ENCODE results near the gene UGT3A1. TPM values are rescaled to one million over a fixed set of nuclear protein-coding genes. Genes with fewer than 3 reads are reported as not detected.
"Not testable (repeated sequence)": the region's sequence is repeated elsewhere in the genome, so short reads cannot be mapped to it uniquely, and the experiment has no call there.

The UGT3A1 gene, protein sequence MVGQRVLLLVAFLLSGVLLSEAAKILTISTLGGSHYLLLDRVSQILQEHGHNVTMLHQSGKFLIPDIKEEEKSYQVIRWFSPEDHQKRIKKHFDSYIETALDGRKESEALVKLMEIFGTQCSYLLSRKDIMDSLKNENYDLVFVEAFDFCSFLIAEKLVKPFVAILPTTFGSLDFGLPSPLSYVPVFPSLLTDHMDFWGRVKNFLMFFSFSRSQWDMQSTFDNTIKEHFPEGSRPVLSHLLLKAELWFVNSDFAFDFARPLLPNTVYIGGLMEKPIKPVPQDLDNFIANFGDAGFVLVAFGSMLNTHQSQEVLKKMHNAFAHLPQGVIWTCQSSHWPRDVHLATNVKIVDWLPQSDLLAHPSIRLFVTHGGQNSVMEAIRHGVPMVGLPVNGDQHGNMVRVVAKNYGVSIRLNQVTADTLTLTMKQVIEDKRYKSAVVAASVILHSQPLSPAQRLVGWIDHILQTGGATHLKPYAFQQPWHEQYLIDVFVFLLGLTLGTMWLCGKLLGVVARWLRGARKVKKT
- total RNA-seq (2014; rRNA removed; shearing (Covaris generic); ENCODE audit: low replicate concordance), result not detected in 2 replicates

DNA sequence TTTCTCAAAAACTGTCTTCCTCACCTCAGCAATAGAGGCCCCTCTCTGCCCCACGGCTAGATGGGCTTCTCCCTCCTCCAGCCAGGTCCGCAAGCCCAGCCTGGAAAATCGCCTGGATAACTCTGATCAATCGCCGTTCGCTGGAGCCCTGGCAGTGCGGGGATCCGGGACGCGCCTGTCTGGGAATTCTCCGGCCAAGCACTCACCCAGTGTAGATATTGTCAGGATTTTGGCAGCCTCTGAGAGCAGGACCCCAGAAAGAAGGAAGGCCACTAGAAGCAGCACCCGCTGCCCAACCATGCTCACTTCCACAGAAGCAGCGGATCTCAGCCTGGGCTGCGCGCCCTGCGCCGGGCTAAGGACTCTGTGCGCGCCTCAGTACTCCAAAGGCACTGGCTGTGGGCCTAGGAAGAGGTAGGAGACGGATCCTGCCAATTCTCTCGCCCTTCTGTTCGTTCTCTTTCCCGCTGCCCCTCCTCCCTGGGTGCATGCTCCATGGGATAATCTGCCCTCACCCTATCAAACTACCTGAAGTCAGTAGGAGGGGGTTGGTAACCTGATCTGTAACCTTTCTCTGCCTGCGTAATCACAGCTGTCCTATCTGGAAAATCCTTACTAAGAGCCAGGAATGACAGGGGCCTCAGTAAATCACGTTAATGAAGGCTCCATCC, at the start of gene UGT3A1:
Gene UGT3A1 (minus strand): TSS at position 450 of the 671 bp plus-strand sequence. CDS start 150 bp downstream, at position 300.
- in situ Hi-C loops (cut with HindIII; ENCODE audit: low pct_unique_long_range_greater_than_20kb, low sequenced_read_pairs), result no loop called here
- no peak for DNase-seq (ENCODE audit: low read depth)

DNA sequence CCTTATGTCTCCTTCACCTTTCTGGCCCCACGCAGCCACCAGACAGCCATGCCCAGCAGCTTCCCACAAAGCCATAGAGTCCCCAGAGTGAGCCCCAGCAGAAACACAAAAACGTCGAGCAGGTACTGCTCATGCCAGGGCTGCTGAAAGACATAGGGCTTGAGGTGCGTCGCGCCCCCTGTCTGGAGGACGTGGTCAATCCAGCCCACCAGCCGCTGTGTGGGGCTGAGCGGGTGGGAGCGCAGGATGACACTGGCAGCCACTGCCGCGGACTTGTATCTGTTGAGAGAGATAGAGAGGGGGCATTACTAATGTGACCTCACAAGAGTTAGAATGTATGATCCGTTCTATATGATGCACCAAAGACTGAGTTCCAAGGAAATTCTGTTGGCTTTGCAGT, 44.5 kb upstream of the UGT3A1 start:
- DNase-seq (ENCODE audit: low read depth), result no peak
- in situ Hi-C loops (cut with HindIII; ENCODE audit: low pct_unique_long_range_greater_than_20kb, low sequenced_read_pairs), result no loop called here

DNA sequence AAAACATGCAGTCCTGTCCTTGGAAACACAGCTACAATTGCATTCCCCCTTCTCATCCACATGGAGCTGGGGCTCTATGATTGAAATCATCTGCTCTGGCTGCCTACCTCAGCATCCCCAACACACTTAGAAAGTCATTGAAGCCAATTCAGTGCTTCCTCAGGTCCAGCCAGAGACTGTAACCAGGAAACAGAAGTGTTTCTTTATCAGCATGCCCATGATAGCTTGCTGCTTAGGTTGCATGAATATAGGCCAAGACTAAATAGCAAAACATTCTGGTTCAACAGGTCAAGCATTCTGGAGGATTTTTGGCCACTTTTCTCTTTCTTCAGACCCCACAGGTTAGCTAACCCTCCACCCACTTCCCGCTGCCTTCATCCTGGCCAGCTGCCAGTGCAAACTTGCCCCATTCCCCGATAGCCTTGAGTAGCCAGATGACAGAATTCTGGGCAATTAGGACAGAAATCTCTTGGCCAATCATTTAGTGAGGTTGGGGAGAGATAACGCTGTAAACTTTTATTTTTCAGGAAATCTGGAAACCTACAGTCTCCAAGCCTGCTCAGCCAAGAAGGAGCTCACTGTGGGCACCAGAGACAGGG, 43.4 kb upstream of the UGT3A1 start:
- DNase-seq (ENCODE audit: low read depth); in situ Hi-C loops (cut with HindIII; ENCODE audit: low pct_unique_long_range_greater_than_20kb, low sequenced_read_pairs): not testable (repeated sequence)

DNA sequence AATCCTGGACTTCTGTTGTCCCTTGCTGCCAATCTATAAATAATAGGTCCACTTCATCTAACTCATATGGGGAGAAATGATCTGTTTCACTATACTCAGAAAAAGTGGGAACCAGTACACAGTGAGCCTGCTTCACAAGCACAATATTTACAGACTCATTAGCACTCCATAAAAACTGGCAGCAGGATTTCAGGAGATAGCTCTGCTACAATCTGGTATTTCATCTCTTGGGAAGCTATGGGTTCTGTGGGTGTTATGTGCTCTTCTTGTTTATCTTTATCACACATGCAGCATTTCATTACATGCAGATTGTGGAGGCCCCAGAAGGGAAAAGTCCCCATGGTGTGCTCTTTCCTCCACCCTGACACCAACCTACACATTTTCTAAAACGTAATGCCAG, 42.3 kb upstream of the UGT3A1 start:
- in situ Hi-C loops (cut with HindIII; ENCODE audit: low pct_unique_long_range_greater_than_20kb, low sequenced_read_pairs), result no loop called here
- DNase-seq (ENCODE audit: low read depth), result no peak

DNA sequence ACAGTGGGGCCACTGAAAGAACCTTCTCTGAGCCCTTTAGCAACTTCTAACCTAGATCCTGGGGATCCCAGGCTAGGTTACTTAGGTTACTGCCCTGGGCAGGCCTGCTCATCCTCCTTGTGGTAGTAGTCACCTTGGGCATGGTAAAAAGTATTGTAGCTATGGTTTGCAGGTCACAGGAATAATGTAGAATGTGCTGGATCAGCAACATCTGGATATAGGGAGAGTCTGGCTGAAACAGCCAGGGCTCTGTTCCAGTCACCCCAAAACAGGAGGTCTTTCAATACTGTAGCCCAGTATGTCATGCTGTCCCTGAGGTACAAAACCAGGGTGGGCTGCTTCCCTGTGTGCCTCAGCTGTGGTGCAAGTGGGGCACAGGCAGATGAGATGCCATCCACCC, 41.9 kb upstream of the UGT3A1 start:
- in situ Hi-C loops (cut with HindIII; ENCODE audit: low pct_unique_long_range_greater_than_20kb, low sequenced_read_pairs), result no loop called here

DNA sequence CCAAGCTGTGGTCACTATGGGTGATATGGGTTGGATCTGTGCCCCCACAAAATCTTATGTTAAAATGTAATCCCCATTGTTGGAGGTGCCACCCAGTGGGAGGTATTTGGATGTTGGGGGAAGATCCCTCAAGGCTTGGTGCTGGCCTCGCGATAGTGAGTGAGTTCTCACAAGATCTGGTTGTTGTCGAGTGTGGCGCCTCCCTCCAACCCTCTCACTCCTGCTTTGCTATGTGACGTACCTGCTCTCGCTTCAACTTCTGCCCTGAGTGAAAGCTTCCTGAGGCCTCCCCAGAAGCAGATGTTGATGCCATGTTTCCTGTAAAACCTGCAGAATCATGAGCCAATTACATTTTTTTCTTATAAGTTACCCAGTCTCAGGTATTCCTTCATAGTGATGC, 40.0 kb upstream of the UGT3A1 start:
- in situ Hi-C loops (cut with HindIII; ENCODE audit: low pct_unique_long_range_greater_than_20kb, low sequenced_read_pairs), result no loop called here
- DNase-seq (ENCODE audit: low read depth), result no peak

More for the DNA sequence above, 41.9 kb upstream of the UGT3A1 start:
- no peak for DNase-seq (ENCODE audit: low read depth)

DNA sequence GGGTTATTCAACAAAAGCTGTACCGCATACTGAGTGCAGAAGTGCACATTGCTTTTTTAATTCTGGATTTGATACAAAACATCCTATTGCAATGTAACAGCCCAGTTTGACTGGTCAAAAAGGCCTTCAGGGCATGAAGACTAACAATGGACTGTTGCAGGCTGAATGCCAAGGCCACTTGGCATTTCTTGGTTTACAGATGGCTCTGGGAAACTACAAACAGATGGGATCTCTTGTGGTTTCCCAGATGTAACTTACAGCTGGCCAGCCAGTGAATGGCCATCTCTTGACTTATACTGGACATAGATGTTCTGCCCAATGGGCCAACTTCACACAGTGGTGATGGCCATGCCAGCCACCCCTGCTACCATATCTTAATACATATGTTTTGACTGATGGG, 38.7 kb upstream of the UGT3A1 start:
- no peak for DNase-seq (ENCODE audit: low read depth)
- in situ Hi-C loops (cut with HindIII; ENCODE audit: low pct_unique_long_range_greater_than_20kb, low sequenced_read_pairs), result no loop called here

DNA sequence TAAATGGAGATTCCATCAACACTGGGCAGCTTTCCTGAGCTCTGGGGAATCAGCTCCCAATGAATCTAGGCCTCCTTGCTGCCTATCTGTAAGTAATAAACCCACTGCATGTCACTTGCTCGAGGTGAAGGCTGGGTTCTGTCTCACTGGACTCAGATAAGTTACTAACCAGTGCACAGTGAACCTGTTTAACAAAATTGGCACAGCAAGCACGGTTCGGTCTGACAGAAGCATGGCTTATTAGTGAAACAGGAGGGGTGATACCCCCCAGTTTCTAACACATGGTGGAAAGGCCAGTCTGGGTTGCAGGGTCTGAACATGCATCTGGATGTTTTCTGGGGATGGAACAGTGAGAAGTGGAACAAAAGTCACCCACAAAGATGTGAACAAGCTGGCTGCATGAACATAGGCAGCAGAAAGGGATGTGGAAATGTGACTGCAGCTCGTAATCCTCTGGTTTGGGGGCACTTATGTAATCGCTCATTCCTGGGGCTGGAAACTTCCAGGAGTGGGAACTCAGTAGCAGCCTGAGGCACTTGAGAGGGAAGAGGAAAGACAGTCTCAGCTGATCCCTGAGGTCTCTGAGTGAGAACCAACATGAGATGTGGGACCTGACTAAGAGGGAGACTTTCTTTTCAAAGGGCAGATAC, 37.8 kb upstream of the UGT3A1 start:
- DNase-seq (ENCODE audit: low read depth), result no peak
- in situ Hi-C loops (cut with HindIII; ENCODE audit: low pct_unique_long_range_greater_than_20kb, low sequenced_read_pairs), result no loop called here

DNA sequence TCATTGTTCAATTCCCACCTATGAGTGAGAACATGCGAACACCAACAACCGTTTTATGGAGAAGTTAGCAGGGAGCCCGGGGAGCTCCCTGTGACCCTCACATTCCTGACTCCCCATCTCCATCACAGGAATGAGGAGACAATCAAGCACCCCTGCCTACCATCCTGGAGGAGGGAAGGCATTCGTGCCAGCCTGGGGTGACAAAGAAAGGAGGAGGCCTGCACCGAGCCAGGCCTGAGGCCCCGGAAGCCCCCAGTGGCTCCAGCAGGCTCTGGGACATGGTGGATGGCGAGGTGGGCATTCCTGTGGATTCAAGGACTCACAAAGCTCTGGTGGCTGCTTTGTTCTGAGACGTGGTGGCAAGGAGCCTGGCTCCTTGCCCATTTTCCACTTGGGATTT, 36.5 kb upstream of the UGT3A1 start:
- DNase-seq (ENCODE audit: low read depth), result no peak
- in situ Hi-C loops (cut with HindIII; ENCODE audit: low pct_unique_long_range_greater_than_20kb, low sequenced_read_pairs), result no loop called here

DNA sequence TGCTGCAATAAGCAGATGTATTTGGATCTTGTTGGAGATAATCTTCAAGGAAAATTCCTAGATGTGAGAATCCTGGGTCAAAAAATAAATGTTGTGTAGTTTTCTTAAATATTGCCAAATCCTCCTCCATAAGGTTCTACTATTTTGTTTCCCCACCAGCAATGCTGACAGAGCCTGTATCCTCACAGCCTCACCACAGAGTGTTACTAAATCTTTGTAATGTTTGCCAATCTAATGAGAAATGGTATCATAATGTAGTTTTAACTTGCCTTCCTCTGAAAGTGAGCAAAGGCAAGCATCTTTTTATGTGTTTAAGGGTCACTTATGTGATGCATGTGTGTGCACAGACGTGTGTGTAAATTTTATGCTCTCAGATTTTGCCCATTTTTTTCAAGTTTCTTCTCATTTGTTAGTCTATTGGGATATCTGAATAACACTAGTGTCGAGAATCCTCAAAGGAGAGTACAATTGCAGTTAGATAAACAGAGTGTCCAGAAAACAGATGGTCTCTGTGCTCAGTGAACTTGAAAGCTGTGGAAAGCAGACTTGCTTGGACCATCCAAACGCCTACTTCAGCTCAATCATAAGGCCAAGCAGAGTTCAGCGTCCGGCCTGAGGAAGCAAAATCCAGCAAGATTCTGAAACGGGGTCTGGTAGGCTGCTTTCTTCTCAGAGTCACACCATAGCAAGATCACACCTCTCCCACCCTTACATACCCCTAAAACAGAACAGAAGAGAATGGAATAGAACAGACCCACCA, 35.7 kb upstream of the UGT3A1 start:
- DNase-seq (ENCODE audit: low read depth), result no peak
- in situ Hi-C loops (cut with HindIII; ENCODE audit: low pct_unique_long_range_greater_than_20kb, low sequenced_read_pairs), result no loop called here

DNA sequence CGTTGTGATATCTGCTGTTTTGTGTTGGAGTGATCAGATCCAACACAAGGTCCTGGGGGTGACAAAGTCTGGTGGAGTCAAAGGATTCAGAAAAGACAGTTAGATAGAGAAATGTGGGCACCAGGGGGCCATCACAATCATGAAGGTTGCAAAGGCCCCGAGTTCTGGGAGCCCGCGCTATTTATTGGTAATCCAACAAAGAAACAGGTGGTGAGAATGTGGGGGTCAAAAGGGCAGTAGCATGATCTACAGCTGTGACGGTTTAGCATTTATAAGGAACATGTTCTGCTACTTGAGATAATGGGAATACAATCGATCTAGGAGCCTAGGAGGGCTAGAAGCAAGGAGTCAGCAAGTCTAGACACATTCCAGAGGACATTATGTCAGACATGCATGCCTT, 31.1 kb upstream of the UGT3A1 start:
- DNase-seq (ENCODE audit: low read depth); in situ Hi-C loops (cut with HindIII; ENCODE audit: low pct_unique_long_range_greater_than_20kb, low sequenced_read_pairs): not testable (repeated sequence)

DNA sequence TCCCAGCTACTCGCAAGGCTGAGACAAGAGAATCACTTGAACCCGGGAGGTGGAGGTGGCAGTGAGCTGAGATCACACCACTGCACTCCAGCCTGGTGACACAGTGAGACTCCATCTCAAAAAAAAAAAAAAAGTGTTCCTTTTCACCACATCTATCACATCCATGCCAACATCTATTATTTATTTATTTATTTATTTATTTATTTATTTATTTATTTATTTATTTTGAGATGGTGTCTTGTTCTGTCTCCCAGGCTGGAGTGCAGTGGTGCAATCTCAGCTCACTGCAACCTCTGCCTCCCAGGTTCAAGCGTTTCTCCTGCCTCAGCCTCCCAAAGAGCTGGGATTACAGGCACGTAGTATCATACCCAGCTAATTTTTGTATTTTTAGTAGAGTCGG, 28.4 kb upstream of the UGT3A1 start:
- DNase-seq (ENCODE audit: low read depth); in situ Hi-C loops (cut with HindIII; ENCODE audit: low pct_unique_long_range_greater_than_20kb, low sequenced_read_pairs): not testable (repeated sequence)

DNA sequence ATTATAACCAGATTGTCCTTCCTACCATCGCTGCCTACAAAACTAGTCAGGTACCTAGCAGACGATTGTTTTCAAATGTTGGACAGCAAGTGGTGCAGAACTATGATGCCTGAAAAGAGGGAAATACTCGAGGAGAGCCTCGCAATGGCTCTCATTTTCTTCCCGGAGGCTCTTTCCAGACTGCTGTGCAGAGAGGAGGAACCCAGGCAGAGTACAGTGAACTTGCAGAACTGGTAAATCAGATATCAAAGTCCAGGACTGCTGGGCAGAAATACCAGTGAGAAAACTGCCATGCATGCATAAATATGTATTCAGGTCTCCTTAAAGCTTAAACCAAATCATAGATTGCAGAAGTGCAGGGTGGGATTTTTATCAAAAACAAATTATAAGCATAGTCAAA, 26.4 kb upstream of the UGT3A1 start:
- DNase-seq (ENCODE audit: low read depth), result no peak
- in situ Hi-C loops (cut with HindIII; ENCODE audit: low pct_unique_long_range_greater_than_20kb, low sequenced_read_pairs), result no loop called here

DNA sequence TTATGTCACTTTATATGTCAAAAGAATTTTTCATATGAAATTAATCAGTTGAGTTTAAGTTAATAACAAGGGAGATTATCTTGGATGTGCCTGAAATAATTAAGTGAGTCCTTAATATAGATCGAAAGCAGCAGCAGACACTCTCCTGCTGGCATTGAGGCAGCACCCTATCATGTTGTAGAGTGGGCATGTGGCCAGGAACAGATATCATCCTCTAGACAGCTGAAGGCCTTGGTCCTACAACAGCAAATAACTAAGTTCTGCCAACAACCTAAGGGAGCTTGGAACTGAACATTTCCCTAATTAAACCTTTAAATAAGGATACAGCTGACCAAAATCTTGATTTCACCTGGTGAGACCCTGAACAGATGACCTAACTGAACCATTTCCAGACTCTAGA, 25.8 kb upstream of the UGT3A1 start:
- DNase-seq (ENCODE audit: low read depth), result no peak
- in situ Hi-C loops (cut with HindIII; ENCODE audit: low pct_unique_long_range_greater_than_20kb, low sequenced_read_pairs), result no loop called here

DNA sequence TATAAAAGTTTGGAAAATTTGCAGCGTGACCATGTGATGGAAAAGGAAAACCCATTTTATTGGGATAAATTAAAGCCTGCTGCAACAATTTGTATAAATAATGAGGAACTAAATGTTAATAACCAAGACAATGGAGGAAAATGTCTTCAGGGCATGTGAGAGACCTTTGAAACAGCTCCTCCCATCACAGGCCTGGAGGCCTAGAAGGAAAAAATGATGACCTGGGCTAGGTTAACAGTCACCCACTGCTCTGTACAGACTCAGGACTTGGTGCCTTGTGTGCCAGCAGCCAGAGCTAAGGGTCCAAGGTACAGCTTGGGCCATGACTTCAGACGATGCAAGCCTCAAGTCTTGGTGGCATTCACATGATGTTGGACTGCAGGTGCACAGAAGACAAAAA, 22.0 kb upstream of the UGT3A1 start:
- DNase-seq (ENCODE audit: low read depth), result no peak
- in situ Hi-C loops (cut with HindIII; ENCODE audit: low pct_unique_long_range_greater_than_20kb, low sequenced_read_pairs), result no loop called here

DNA sequence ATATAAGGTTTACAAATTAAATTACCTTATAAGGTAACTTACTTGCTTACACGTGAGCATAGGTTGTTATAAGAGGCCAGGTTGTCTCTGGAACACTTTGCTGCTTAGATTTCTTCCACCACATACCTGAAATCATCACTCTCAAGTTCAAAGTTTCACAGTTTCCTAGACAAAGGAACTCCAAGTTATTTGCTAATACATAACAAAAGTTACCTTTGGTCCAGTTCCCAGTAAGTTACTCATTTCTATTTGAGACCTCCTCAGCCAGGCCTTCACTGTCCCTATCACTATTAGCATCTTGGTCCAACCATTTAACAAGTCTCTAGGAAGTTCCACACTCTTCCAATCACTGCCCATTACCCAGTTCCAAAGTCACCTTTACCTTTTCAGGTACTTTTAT, 18.5 kb upstream of the UGT3A1 start:
- no peak for DNase-seq (ENCODE audit: low read depth)
- in situ Hi-C loops (cut with HindIII; ENCODE audit: low pct_unique_long_range_greater_than_20kb, low sequenced_read_pairs), result no loop called here

DNA sequence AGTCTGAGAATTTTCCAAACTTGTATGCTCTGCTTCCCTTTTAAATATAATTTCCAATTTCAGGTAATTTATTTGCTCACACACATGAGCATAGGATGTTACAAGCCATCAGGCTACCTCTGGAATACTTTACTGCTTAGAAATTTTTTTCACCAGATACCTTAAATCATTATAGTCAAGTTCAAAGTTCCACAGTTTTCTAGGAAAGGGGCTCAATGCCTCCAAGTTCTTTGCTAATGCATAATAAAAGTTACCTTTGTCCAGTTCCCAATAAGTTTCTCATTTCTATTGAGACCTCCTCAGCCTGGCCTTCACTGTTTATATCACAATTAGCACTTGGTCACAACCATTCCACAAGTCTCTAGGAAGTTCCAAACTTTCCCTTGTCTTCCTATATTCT, 16.2 kb upstream of the UGT3A1 start:
- no peak for DNase-seq (ENCODE audit: low read depth)
- in situ Hi-C loops (cut with HindIII; ENCODE audit: low pct_unique_long_range_greater_than_20kb, low sequenced_read_pairs), result no loop called here

DNA sequence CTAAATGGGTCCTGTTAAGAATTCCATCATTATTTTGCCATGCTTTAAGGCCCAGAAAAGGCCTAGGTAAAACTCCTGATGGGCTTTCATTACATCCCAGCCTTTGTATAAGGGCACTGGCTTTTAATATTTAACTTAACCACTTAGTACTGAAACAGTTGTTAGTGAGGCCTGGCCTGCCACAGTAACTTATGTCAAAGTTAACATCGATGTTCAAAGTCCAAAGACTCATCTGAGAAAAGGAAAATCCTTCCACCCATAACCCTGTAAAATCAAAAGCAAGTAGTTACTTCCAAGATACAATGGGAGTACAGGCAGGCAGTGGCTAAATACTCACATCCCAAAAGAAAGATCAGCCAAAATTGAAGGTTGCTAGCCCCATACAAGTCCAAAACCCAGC, 15.0 kb upstream of the UGT3A1 start:
- no peak for DNase-seq (ENCODE audit: low read depth)
- in situ Hi-C loops (cut with HindIII; ENCODE audit: low pct_unique_long_range_greater_than_20kb, low sequenced_read_pairs), result no loop called here

All from Caki2 (cell line).